HG02798 (cell line): Measurements from ENCODE around the gene SP2.

ENCODE experiments used
- ATAC-seq: cut with Tn5 transposase; IDR thresholded peaks from one replicate; pipeline ENCODE4 v1.9.1; 2021; ENCODE audit warnings: mild to moderate bottlenecking; ENCODE audit not compliant: unreplicated experiment, poor library complexity

Gene SP2

GRCh38 chr17:47869114-47869513 lies 26.9 kb upstream of the SP2 start:
- ATAC-seq, result no peak

- ATAC-seq, result no peak
Measured at GRCh38 chr17:47870056-47870455, 26.0 kb upstream of the SP2 start.

GRCh38 chr17:47871048-47871447 lies 25.0 kb upstream of the SP2 start:
- ATAC-seq, result no peak

- no peak for ATAC-seq
Measured at GRCh38 chr17:47872019-47872650, 23.9 kb upstream of the SP2 start.

GRCh38 chr17:47872651-47873161 lies 23.3 kb upstream of the SP2 start:
- no peak for ATAC-seq

GRCh38 chr17:47873200-47874090 lies 22.6 kb upstream of the SP2 start:
- no peak for ATAC-seq

GRCh38 chr17:47875011-47875985 lies 20.7 kb upstream of the SP2 start:
- ATAC-seq, result no peak

GRCh38 chr17:47877368-47878034 lies 18.5 kb upstream of the SP2 start:
- no peak for ATAC-seq

- ATAC-seq, result no peak
Measured at GRCh38 chr17:47878203-47879027, 17.6 kb upstream of the SP2 start.

GRCh38 chr17:47879028-47879585 lies 16.9 kb upstream of the SP2 start:
- ATAC-seq, result no peak

GRCh38 chr17:47879776-47880454 lies 16.1 kb upstream of the SP2 start:
- no peak for ATAC-seq

GRCh38 chr17:47882247-47882646 lies 13.8 kb upstream of the SP2 start:
- ATAC-seq, result no peak

GRCh38 chr17:47882695-47883588 lies 13.1 kb upstream of the SP2 start:
- no peak for ATAC-seq

- ATAC-seq, result no peak
Measured at GRCh38 chr17:47883589-47884426, 12.2 kb upstream of the SP2 start.

- ATAC-seq, result no peak
Measured at GRCh38 chr17:47884427-47884740, 11.7 kb upstream of the SP2 start.

- ATAC-seq, result no peak
Measured at GRCh38 chr17:47884905-47885730, 10.9 kb upstream of the SP2 start.
